Mammary epithelial cell (primary cell): ENCODE data around the gene NTRK1.

Experiments
- CTCF ChIP-seq, 2 donors: IDR thresholded peaks in 1 of 2; conservative IDR thresholded peaks in 1 of 2; 2 replicates each; pipeline ENCODE4 v1.5.1; 2011 to 2012; ENCODE audit warnings: inconsistent platforms in 2 of 2, low read length in 2 of 2, mild to moderate bottlenecking in 2 of 2, control low read depth in 1 of 2, low read depth in 1 of 2; ENCODE audit not compliant: insufficient read depth in 1 of 2; ENCODE audit errors: extremely low read depth in 1 of 2
- EZH2 ChIP-seq: IDR thresholded peaks from 2 replicates; pipeline ENCODE4 v1.6.1; 2012; ENCODE audit warnings: low read length, inconsistent platforms, borderline replicate concordance

GRCh38 chr1:156846643-156847042 is 14.0 kb upstream of the NTRK1 start:
- TF ChIP-seq CTCF (conservative IDR thresholded peaks at IDR 0.05 in 1 of 2, IDR thresholded peaks at IDR 0.05 in 1 of 2; ENCODE audit: extremely low read depth in 1 of 2, insufficient read depth in 1 of 2, low read depth in 1 of 2, low read length in 2 of 2) = no peak
- no peak for TF ChIP-seq EZH2
